ENCODE results near the gene CLIP4.

DNA sequence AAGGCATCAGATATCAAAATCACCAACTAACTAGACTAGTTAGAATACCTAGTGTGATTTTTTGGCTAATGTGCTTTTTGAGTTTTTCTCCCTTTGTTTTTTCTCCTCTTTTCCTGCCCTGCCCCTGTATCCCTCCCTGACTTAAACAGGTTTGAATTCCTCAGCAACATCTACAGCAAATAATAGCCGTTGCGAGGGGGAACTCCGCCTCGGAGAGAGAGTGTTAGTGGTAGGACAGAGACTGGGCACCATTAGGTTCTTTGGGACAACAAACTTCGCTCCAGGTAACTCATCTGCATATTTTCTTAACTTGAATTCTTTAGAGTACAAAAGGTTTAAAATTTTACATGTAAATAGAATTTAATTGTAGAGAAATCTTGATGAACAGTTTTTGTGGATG is 45.0 kb downstream of the CLIP4 start:
- TF ChIP-seq, protein P1, sequence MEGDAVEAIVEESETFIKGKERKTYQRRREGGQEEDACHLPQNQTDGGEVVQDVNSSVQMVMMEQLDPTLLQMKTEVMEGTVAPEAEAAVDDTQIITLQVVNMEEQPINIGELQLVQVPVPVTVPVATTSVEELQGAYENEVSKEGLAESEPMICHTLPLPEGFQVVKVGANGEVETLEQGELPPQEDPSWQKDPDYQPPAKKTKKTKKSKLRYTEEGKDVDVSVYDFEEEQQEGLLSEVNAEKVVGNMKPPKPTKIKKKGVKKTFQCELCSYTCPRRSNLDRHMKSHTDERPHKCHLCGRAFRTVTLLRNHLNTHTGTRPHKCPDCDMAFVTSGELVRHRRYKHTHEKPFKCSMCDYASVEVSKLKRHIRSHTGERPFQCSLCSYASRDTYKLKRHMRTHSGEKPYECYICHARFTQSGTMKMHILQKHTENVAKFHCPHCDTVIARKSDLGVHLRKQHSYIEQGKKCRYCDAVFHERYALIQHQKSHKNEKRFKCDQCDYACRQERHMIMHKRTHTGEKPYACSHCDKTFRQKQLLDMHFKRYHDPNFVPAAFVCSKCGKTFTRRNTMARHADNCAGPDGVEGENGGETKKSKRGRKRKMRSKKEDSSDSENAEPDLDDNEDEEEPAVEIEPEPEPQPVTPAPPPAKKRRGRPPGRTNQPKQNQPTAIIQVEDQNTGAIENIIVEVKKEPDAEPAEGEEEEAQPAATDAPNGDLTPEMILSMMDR (IDR thresholded peaks at IDR 0.05; ENCODE audit: low read depth, low read length, poor library complexity, severe bottlenecking), result no peak
- TF ChIP-seq EZH2phosphoT487 (IDR thresholded peaks at IDR 0.05; ENCODE audit: borderline replicate concordance, low read length), result no peak
